Activated T-helper 2 cell treated with anti-CD3 and anti-CD28 coated beads, Interferon-gamma antibody, Interleukin-2, Interleukin-4, amounts not matched to agents 10 μg/mL and 5 μg/mL and 100 μg/mL, durations not matched to agents 14 hours and 24 hours and 36 hours (primary cell): ENCODE measurements around the gene NKAIN2. TPM values are rescaled to one million over a fixed set of nuclear protein-coding genes. Genes with fewer than 3 reads are reported as not detected.
"Not testable (repeated sequence)": the region's sequence is repeated elsewhere in the genome, so short reads cannot be mapped to it uniquely, and the experiment has no call there.

Source experiments
- DNase-seq: peaks from one replicate; pipeline ENCODE4 v3.0.0; 2021; ENCODE audit warnings: low spot score
- H3K27ac Mint-ChIP-seq: one replicate; pipeline ENCODE4 v1.8.0; 2021; ENCODE audit warnings: mixed read lengths
- H3K27me3 Mint-ChIP-seq: one replicate; pipeline ENCODE4 v1.8.0; 2021; ENCODE audit warnings: low read depth, mixed read lengths
- H3K36me3 Mint-ChIP-seq: one replicate; pipeline ENCODE4 v1.8.0; 2021; ENCODE audit warnings: low read depth, mixed read lengths
- H3K4me1 Mint-ChIP-seq: one replicate; pipeline ENCODE4 v1.8.0; 2021; ENCODE audit warnings: low read depth, mixed read lengths
- H3K4me3 Mint-ChIP-seq: one replicate; pipeline ENCODE4 v1.8.0; 2021; ENCODE audit warnings: low read depth, mild to moderate bottlenecking, moderate library complexity, mixed read lengths
- H3K9me3 Mint-ChIP-seq: one replicate; pipeline ENCODE4 v1.8.0; 2021; ENCODE audit warnings: mixed read lengths
- intact Hi-C: fragments of 100-400 bp; cut with micrococcal nuclease; formaldehyde crosslinking; loops from one replicate; pipeline ENCODE4 v1.15.1; 2023
- total RNA-seq: library from RNA; stranded (reverse); gene quantifications from 2 replicates; pipeline ENCODE4 v1.2.3, GENCODE V29; 2022

The NKAIN2 gene
- total RNA-seq, 1 donor from 2014 or later = not detected

DNA sequence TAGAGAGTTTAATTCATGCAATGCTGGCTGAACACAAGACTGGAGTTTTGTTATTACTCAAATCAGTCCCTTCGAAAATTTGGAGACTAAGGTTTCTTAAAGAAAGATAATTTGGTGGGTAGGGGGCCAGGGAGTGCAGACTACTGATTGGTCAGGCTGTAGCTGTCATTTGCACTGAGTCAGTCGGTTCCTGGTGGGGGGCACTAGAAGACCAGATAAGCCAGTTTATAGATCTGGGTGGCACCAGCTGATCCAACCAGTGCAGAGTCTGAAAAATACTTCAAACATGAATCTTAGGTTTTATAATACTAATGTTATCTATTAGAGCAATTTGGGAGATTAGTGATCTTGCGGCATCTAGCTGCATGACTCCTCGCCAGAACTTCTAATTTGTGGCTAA, 530.7 kb downstream of the NKAIN2 start:
- Mint-ChIP-seq H3K9me3 (no peaks in the 10 kb centered on the region), H3K27ac (no peak overlapping the region), H3K27me3 (no peaks in the 10 kb centered on the region), H3K4me3 (no peak overlapping the region), H3K36me3 (no peaks in the 10 kb centered on the region), H3K4me1 (no peaks in the 10 kb centered on the region)
- intact Hi-C loops = no loop called here
- DNase-seq = no peak

DNA sequence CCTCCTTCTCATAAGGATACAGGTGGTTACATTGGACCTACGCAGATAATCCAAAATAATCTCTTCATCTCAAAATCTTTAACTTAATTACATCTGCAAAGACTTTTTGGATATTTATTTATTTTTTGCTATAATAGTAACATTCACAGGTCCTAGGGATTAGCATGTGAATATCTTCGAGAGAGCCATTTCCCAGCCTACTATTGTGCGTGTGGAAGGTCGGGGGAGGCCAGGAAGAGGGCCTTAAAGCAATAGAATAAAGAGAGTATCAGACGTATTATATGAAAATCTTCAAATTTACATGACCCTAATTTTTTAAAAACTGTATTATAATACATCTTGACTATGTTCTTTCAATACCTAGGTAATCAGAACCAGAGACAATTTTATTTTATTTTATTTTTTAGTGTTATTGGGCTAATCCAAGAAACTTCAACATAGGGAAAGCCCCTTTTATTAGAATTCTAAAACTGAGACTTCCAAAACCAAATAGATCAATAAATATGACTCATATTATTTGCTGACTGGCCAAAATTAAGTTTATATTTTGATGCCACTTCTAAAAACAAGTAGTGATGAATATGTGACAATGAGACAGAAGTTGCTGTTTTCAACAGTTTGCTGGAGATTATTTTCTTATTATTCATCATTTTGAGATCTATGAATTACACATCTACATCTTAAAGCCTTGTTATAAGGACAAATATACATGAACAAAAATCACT, 536.1 kb downstream of the NKAIN2 start:
- Mint-ChIP-seq H3K4me1 (no peaks in the 10 kb centered on the region), H3K27ac (no peak overlapping the region), H3K27me3 (no peaks in the 10 kb centered on the region), H3K36me3 (no peaks in the 10 kb centered on the region), H3K9me3 (no peaks in the 10 kb centered on the region), H3K4me3 (no peak overlapping the region)
- intact Hi-C loops = no loop called here
- no peak for DNase-seq

DNA sequence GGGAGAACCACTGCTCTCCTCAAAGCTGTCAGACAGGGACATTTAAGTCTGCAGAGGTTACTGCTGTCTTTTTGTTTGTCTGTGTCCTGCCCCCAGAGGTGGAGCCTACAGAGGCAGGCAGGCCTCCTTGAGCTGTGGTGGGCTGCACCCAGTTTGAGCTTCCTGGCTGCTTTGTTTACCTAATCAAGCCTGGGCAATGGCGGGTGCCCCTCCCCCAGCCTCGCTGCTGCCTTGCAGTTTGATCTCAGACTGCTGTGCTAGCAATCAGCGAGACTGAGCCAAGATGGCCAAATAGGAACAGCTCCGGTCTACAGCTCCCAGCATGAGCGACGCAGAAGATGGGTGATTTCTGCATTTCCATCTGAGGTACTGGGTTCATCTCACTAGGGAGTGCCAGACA, 544.7 kb downstream of the NKAIN2 start:
- DNase-seq, H3K27ac Mint-ChIP-seq, H3K4me3 Mint-ChIP-seq, H3K27me3 Mint-ChIP-seq, intact Hi-C loops, H3K36me3 Mint-ChIP-seq, H3K9me3 Mint-ChIP-seq, H3K4me1 Mint-ChIP-seq: not testable (repeated sequence)

DNA sequence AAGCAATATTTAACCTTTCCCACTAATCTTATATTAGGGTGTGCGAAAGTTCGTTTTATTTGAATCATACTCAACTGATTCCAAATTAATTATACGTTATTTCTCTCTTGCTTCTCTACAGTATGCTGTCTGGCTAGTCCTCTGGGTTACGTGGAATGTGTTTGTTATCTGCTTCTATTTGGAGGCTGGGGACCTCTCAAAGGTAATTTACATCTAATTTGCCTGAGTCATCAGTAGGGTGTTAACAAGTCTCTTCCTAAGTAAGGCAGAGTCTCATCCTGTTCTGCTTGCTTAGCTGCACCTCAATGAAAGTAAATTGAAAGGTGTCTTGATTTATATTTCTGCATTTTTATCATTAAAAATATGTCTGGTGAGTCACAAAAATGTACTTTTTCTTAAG, 551.5 kb downstream of the NKAIN2 start:
- intact Hi-C loops = no loop called here
- Mint-ChIP-seq H3K4me3 (no peak overlapping the region), H3K27ac (no peak overlapping the region), H3K36me3 (no peaks in the 10 kb centered on the region), H3K4me1 (no peaks in the 10 kb centered on the region), H3K9me3 (no peaks in the 10 kb centered on the region), H3K27me3 (no peaks in the 10 kb centered on the region)
- no peak for DNase-seq

DNA sequence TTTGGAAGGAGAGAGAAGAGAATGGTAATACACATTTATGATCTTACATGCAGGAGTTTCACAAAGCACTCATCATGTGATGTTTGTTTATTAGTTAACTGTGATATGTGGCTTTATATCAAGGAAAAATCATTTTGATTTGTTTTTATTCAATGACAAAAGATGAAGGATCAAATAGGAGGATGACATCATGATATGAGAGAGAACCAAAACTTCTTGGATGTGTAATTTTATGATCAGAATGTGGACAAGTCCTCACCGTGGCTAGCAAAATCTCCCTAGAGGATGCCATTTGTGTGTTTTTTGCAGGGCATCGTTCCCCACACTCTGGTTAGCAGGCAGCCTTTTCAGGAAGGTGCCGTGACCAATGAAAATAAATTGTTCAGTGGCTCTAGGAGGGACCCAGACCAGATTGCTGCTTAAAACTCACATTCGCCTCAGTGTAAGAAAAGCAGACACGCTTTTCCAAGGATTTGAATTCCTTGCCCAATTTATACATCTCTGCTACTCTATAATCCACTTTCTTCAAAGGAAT, 552.7 kb downstream of the NKAIN2 start:
- no peak overlapping the region for H3K27ac Mint-ChIP-seq
- H3K36me3 Mint-ChIP-seq = no peaks in the 10 kb centered on the region
- no peaks in the 10 kb centered on the region for H3K9me3 Mint-ChIP-seq
- H3K4me3 Mint-ChIP-seq = no peak overlapping the region
- H3K4me1 Mint-ChIP-seq = no peaks in the 10 kb centered on the region
- DNase-seq = no peak
- no peaks in the 10 kb centered on the region for H3K27me3 Mint-ChIP-seq
- intact Hi-C loops = no loop called here

DNA sequence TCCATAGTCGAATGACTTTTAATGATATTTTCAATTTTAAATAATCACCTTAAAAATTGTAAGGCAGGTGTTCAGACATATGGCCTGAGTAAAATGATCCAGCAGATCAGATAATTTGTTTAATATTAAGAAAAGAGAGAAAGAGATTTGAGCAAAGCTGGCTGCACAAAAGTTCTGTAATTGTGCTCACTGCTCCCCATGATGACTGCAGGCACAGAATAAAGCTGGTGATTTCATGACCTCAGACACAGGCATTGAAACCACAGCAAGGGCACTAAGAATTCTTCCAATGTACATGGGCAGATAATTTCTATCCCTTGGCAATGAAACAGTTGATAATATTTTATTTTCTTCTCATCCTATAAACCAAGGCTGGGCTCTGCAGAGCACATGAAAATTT, 553.1 kb downstream of the NKAIN2 start:
- no peaks in the 10 kb centered on the region for H3K4me1 Mint-ChIP-seq
- no peak overlapping the region for H3K27ac Mint-ChIP-seq
- H3K9me3 Mint-ChIP-seq = no peaks in the 10 kb centered on the region
- H3K36me3 Mint-ChIP-seq = no peaks in the 10 kb centered on the region
- H3K27me3 Mint-ChIP-seq = no peaks in the 10 kb centered on the region
- DNase-seq = no peak
- H3K4me3 Mint-ChIP-seq = no peak overlapping the region
- intact Hi-C loops = no loop called here

DNA sequence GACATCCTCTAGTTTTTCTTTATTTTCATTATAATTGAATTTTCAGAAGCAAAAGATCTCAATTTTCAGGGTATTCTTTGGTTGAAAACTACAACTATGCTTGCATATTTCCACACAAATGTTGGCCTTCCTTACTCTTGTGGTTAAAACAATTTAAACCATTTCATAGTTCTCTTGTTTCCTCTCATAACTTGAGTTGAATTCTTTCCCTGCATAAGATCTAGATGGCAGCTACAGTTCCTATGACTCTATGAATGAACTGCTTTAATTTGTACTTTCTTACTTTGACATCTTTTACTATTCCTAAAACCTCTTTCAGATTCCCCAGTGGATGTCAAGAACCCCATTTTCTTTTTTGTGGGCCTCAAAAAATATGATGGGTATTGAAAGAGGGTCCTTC, 564.5 kb downstream of the NKAIN2 start:
- intact Hi-C loops = no loop called here
- Mint-ChIP-seq H3K27me3 (no peaks in the 10 kb centered on the region), H3K4me1 (no peaks in the 10 kb centered on the region), H3K4me3 (no peak overlapping the region), H3K36me3 (no peaks in the 10 kb centered on the region), H3K27ac (no peak overlapping the region), H3K9me3 (peaks cover 7% of the 10 kb centered on the region)
- DNase-seq = no peak

DNA sequence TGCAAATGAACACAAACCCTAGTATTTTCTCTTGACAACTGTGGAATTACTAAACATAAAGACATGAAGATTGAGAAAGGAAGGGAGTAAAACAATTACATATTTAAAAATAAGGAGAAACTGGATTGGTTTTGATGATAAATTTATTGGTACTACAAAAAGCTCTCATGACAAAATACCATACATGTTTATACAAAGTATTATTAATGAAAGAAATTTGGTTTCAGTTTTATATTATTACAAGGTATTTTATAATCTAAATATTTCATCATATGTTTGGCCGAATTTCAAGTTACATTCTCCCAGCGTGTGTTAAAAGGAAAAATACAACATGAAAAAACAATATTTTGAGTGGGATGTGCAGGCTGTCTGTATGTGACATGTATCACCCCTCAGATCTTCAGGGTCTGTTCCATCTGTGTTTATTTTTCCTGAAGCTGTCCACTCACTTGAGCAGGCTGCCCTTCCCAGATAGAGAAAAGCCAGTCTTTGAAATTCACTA, 568.4 kb downstream of the NKAIN2 start:
- DNase-seq = no peak
- no peak overlapping the region for H3K27ac Mint-ChIP-seq
- H3K4me3 Mint-ChIP-seq = no peak overlapping the region
- no peaks in the 10 kb centered on the region for H3K9me3 Mint-ChIP-seq
- intact Hi-C loops = no loop called here
- no peaks in the 10 kb centered on the region for H3K4me1 Mint-ChIP-seq
- no peaks in the 10 kb centered on the region for H3K27me3 Mint-ChIP-seq
- no peaks in the 10 kb centered on the region for H3K36me3 Mint-ChIP-seq

DNA sequence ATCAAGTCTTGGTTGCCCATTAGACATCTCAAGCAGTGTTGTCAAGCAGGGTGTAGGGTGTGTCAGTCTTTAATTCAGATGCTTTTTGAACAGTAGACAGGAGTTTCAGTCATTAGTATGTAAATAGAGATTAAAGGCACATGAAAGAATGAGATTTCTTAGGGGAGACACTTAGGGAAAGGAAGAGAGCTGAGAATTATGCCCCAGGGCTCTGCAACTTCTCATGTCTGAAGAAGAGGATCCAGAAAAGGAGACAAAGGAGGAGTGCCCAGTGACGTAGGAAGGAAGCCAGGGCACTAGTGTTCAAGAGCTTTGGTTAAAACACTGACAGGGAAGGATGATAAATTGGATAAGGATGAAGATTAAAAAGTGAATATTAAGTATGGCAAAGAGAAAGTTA, 569.7 kb downstream of the NKAIN2 start:
- H3K4me1 Mint-ChIP-seq = no peaks in the 10 kb centered on the region
- no peak for DNase-seq
- H3K9me3 Mint-ChIP-seq = no peaks in the 10 kb centered on the region
- H3K27ac Mint-ChIP-seq = no peak overlapping the region
- intact Hi-C loops = no loop called here
- H3K27me3 Mint-ChIP-seq = no peaks in the 10 kb centered on the region
- H3K4me3 Mint-ChIP-seq = no peak overlapping the region
- no peaks in the 10 kb centered on the region for H3K36me3 Mint-ChIP-seq

DNA sequence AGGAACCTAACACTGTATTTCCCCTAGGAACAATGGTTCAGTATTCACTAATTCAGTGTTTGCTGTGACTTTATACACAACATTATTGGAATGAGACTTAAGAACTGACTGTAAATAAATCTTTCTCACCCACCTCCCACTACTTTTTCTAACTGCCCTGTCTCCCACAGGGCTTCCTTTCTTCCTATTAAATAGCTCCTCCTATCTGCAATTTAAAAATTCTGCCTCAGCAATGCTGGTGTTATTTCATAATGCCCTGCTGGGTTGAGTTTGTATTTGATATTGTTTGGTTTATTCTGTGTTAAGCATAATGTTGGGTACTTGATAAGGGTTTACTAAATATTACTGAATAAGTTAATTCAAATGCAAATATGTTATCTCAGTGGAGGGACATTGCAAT, 585.5 kb downstream of the NKAIN2 start:
- intact Hi-C loops = no loop called here
- no peak overlapping the region for H3K27ac Mint-ChIP-seq

DNA sequence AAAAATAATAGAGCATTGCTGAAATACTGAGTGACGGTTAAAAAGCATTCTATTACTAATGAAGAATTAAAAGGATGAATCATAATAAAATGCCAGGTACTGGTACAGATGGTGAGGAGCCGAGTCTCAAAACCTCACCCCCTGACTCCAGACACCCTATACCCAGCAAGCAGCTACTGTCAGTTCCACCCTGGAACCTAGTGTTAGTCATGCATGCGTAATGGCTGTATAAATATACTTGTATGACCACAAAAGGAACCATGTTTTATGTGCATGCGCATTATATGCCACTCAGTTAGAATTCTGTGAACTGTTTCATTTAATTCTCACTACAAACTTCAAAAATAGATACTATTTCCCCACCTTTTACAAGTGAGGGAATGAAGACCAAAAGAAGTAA, 589.9 kb downstream of the NKAIN2 start:
- intact Hi-C loops = no loop called here
- H3K27me3 Mint-ChIP-seq = no peaks in the 10 kb centered on the region
- no peak for DNase-seq
- H3K4me3 Mint-ChIP-seq = no peak overlapping the region
- H3K27ac Mint-ChIP-seq = no peak overlapping the region
- no peaks in the 10 kb centered on the region for H3K9me3 Mint-ChIP-seq
- no peaks in the 10 kb centered on the region for H3K36me3 Mint-ChIP-seq
- no peaks in the 10 kb centered on the region for H3K4me1 Mint-ChIP-seq

More for the DNA sequence above, 585.5 kb downstream of the NKAIN2 start:
- Mint-ChIP-seq H3K36me3 (no peaks in the 10 kb centered on the region), H3K4me1 (no peaks in the 10 kb centered on the region), H3K4me3 (no peak overlapping the region), H3K27me3 (no peaks in the 10 kb centered on the region), H3K9me3 (no peaks in the 10 kb centered on the region)
- DNase-seq = no peak

DNA sequence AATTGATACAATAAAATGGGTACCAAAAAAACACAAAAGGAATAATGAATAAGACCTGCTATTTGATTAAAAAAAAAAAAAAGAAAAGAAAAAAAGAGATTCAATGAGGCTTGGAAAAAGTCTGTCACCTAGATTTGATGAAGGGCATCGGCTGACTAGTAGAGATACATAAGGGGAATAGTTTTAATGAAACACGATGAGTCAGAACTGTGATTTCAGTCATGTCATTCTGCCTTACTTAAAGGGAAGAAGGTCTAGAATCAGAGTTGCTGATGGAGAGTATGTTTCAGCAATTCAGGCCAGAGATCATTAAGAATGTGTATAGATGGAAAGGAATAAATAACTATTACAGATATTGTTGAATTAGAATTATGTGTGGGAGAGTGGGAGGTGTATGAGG, 592.7 kb downstream of the NKAIN2 start:
- intact Hi-C loops = no loop called here
- Mint-ChIP-seq H3K27ac (no peak overlapping the region), H3K4me3 (no peak overlapping the region), H3K9me3 (no peaks in the 10 kb centered on the region), H3K4me1 (no peaks in the 10 kb centered on the region), H3K27me3 (no peaks in the 10 kb centered on the region), H3K36me3 (no peaks in the 10 kb centered on the region)
- no peak for DNase-seq

DNA sequence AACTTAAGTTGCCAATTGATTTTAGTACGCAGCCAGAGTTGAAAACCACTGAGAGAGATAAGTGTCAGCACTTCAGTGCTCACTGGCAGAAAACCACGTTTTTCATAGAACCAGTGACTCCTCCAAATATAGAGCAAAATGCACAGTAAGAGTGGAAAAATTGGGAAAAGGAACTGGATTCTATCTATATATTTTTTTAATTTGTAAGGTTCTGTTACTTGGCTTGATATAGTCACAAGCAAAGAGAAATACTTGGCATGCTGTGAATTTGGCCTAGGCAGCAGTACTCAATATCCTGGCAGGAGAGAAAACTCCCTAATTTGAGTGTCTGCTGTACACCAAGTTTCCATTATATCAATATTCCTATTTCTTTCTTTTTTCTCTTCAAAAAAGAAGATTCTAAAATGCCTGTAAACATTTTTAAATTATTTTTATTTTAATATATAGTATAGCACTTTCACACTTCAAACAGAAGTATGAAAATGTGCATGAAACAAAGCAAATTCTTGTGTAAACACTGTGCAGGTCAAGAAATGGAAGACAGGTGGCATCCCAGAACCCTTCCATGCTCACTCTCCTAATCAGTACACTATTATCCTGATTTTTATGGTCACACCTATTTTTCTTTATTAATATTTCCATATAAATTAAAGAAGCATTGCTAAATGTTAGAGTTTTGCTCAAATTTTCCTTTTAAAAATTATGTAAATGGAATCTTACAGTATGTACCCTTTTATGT, 596.8 kb downstream of the NKAIN2 start:
- Mint-ChIP-seq H3K4me3 (no peak overlapping the region), H3K36me3 (no peaks in the 10 kb centered on the region), H3K9me3 (no peaks in the 10 kb centered on the region), H3K27ac (no peak overlapping the region), H3K27me3 (no peaks in the 10 kb centered on the region), H3K4me1 (no peaks in the 10 kb centered on the region)
- intact Hi-C loops = no loop called here
- DNase-seq = no peak
